GM23248 (cell line): Measurements from ENCODE around the gene IL19.

ENCODE experiments used
- EZH2 ChIP-seq: fragments of 200-600 bp; sonication (generic); IDR thresholded peaks from 2 replicates; pipeline ENCODE4 v1.6.1; 2018; ENCODE audit warnings: antibody characterized with exemption, mild to moderate bottlenecking; ENCODE audit not compliant: insufficient read depth, poor library complexity, severe bottlenecking
- EZH2phosphoT487 ChIP-seq: fragments of 200-600 bp; sonication (generic); IDR thresholded peaks from 2 replicates; pipeline ENCODE4 v1.6.1; 2018; ENCODE audit warnings: antibody characterized with exemption, moderate library complexity, mild to moderate bottlenecking, low read depth; ENCODE audit not compliant: insufficient read depth

- no peak for TF ChIP-seq EZH2
- no peak for TF ChIP-seq EZH2phosphoT487
These were observed 101.6 kb downstream of the IL19 start for GRCh38 chr1:206872139-206872538.
